GM21515 (cell line): ENCODE measurements around the gene ATP11A.
"Not testable (repeated sequence)": the region's sequence is repeated elsewhere in the genome, so short reads cannot be mapped to it uniquely, and the experiment has no call there.

Experiments used
- ATAC-seq: cut with Tn5 transposase; IDR thresholded peaks from one replicate; pipeline ENCODE4 v1.9.1; 2021; ENCODE audit not compliant: unreplicated experiment

The ATP11A gene

DNA sequence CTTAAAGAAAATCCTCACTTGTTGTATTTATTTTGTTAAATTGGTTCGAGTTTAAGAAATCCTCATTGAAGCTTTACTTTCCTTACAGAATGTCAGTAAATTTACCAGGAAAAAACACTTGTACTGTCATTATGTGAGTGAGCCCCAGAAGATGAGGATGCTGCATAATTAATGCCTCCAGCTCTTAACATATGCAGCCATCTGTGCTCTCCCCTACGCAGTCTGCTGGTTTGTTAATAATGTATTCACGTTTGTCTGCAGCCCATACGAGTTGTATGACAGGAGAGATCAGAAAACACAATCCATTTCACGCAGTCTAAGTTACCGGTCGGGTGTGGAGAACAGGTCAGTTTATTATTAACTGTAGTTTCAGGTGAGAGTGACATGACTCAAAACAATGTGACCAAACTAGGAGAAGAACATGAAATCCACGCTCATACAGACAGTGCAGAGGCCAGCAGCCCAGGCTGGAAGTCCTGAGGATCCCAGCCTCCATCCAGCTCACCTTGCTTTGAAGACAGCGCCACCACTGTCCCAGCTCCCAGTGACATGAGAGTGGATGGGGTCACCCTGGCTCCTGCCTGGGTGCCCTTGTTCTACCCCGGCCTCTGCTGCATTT is 19.8 kb upstream of the ATP11A start:
- peak; percentile 66 for ATAC-seq

DNA sequence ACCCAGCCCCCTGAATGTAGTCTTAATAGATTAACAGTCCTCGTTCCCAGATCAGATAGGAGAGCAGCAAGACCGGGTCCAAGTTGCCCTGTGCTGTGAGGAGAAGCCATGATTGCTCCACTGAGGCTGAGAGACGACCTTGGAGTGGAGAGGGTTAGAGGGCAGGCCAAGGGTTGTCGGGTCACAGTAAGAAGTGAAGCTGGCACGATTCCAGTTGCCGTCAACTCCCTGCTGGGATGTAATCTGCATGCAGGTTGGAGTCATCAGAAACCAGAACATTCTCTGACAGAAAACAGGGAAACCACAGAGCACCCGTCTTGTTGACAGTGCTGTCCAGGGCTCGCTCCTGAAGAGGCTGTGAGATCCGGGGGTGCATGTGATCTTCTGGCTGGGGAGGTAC is 19.0 kb upstream of the ATP11A start:
- no peak for ATAC-seq

GRCh38 chr13:112671359-112671758 is 18.5 kb upstream of the ATP11A start:
- no peak for ATAC-seq

DNA sequence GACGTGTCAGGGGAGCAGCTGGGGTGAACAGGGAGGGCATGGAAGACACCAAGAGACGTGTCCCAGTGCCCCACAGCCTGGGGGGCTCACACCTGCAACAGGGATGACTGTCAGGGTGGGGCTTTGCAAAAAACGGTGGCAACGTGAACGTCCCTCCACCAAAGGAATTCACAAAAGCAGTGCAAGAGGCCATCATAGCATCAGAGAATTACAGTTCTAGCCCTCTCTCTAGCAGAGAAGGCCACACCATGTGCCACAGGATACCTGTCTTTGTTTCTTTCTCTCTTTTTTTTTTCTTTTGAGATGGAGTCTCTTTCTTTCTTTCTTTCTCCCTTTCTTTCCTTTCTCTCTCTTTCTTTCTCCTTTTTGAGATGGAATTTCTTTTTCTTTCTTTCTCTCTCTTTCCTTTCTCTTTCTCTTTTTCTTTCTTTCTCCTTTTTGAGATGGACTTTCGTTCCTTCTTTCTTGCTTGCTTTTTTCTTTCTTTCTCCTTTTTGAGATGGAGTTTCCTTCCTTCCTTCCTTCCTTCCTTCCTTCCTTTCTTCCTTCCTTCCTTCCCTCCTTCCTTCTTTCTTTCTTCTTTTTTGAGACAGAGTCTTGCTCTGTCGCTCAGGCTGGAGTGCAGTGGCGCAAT is 17.1 kb upstream of the ATP11A start:
- no peak for ATAC-seq

GRCh38 chr13:112674412-112675365 is 15.1 kb upstream of the ATP11A start:
- no peak for ATAC-seq

DNA sequence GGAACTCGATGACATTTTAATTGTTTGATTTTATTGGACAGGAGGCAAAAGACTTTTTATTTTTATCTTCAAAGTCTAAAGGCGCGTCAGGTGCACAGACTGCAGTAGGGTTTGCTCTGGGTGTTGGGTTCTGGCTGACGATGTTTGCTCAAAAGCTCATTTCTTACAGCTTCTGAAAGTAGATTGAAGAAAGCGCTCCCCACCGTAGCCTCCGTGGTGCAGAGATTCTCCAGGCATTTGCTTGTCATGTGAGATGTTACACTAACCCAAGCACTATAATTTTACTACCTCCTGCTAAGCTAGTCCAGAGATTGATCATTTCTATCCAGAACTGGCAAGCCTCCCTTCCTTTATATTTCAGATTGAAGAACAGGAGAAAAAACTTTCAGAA is 14.5 kb upstream of the ATP11A start:
- no peak for ATAC-seq

GRCh38 chr13:112677421-112677962 is 12.3 kb upstream of the ATP11A start:
- not testable (repeated sequence) for ATAC-seq

GRCh38 chr13:112679381-112679780 is 10.5 kb upstream of the ATP11A start:
- no peak for ATAC-seq

GRCh38 chr13:112679932-112680677 is 9.7 kb upstream of the ATP11A start:
- ATAC-seq, result no peak

GRCh38 chr13:112680741-112681360 is 9.0 kb upstream of the ATP11A start:
- ATAC-seq, result no peak

- no peak for ATAC-seq
These were observed 6.3 kb upstream of the ATP11A start for GRCh38 chr13:112683581-112683980.

DNA sequence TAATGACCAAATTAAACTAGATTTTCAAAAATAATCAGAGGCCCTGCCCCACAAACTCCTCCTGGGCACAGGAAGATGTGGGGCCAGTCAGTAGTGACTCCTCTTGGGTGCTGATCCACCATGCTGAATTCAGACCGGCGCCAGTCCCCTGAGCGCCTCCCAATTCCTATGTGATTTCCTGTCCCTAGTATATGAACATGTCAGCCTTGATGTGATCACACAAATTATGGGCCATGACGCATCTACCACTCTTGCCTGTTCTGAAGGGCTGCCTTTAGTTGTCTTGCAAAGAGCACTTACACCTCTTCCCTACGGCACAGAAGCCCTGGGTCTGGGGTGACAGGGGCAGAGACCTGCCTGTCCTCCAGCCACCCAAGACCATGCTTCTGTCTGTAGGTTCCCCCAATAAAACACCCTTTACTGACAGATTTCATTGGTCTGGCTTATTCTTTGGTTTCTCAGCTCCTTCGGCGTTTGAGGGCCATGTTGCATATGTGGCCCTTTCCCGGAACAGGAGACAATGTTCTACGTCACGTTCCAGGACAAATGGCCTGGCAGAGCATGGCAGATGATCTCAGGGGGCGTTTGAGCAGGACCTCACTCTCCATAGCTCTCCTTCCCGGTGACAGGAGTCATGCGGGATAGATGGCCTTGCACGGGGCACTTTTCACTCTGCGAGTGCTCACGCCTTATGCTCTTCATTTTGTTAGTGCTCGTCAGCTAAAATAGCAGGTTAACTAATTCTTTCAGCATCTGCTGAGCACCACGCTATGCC is 5.6 kb upstream of the ATP11A start:
- no peak for ATAC-seq

- not testable (repeated sequence) for ATAC-seq
These were observed 4.5 kb upstream of the ATP11A start for GRCh38 chr13:112685189-112685805.

GRCh38 chr13:112685896-112686295 is 3.9 kb upstream of the ATP11A start:
- ATAC-seq, result no peak

GRCh38 chr13:112686364-112686763 is 3.5 kb upstream of the ATP11A start:
- ATAC-seq, result no peak

DNA sequence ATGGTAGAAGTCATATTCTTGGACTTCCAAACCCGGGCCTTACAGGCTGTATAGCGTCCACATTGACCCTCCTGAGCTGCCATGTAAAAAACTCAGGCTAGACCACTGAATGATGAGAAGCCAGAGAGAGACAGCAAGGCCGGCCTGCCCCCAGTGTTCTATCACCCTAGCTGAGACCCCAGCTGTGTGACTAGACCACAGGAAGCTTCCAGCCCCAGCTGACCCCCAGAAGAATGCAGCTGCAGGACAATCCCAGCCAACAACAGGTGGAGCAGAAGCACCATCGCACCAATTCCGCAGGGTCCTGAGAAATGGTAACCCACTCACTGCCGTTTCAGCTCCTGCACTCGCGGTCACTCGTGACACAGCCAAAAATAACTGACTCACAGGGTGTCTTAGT is 2.9 kb upstream of the ATP11A start:
- ATAC-seq, result no peak

- no peak for ATAC-seq
These were observed 1.8 kb upstream of the ATP11A start for GRCh38 chr13:112687836-112688559.

DNA sequence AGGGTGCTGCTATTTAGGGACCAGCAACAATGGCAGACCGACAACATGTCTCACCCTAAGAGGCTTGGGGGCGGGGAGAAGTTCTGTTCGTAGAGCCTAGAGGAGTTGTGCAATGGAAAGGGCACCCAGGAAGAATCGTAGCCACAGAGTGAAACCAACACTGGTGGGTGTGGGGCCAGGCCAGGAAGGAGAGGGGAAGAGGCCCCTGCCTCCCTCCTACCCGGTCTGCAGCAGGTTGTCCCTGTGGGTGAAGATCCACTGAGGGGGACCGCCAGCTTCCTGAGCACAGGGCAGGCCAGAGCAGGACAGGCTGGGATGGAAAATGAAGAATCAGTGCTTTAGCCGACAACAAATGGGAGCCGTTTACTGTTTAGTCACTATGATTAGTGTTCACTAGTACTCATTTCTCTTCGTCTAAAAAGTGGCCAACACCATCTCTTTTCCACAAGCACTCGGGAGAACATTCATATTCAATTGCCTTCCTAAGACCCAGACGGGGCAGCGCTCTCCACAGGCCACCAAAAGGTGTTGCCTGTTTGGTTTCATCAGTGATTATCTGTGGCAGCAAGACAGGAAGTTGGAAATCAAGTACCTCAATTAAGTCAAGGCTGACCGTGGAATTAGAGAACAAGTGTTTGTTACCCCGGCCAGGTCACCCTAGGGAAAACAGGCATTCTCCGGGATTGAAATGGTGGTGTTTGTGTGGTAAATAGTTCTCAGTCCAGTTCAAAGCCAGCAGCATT is 1.1 kb upstream of the ATP11A start:
- no peak for ATAC-seq
